Keratinocyte (primary cell): Measurements from ENCODE around the gene FKBP1B.

Experiments used
- CTCF ChIP-seq, 3 experiments: IDR thresholded peaks in 1 of 3; conservative IDR thresholded peaks in 1 of 3; optimal IDR thresholded peaks in 1 of 3; 2 replicates in 2 of 3; 3 replicates in 1 of 3; pipeline versions ENCODE3 to v1.5.1; 2011; ENCODE audit warnings: low read length in 3 of 3, mild to moderate bottlenecking in 3 of 3, moderate library complexity in 2 of 3, control low read depth in 1 of 3, inconsistent platforms in 1 of 3; ENCODE audit not compliant: insufficient read depth in 2 of 3; ENCODE audit errors: extremely low read depth in 1 of 3
- EZH2 ChIP-seq: IDR thresholded peaks from one replicate; pipeline ENCODE4 v1.6.1; 2012; ENCODE audit warnings: inconsistent platforms, mild to moderate bottlenecking, low read length, moderate library complexity

DNA sequence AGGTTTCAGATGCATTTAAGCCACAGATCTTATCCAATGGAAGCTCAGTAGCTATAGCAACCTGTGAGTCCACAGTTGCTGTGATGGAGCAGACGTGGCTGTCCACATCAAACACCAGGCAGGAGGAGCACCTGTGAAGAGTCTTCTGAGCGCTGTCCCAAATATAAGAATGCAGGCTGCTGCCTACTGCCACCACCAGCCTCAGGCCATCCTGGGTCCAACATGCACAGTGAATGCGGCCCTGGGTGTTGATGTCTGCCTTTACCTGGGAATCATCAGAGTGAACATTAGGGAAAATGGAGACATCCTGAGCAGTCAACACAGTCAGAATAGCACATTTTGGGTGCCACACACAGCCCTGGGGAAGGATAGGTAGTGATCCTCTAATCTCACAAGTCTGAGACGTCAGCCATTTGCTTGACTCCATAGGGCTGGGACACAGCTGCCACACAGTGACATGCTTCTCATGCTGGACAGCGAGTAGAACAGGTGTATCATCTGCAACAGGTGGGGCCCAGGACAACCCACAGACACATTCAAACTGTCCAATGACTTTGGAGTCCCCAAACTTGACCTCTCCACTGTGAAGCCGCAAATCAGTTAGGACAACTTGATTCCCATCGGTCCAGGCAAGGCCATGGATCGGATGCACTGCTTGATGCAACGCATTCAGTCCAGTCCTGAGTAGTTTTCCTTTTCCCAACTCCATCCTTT is 10.6 kb upstream of the FKBP1B start:
- TF ChIP-seq CTCF (optimal IDR thresholded peaks at IDR 0.05 in 1 of 3, IDR thresholded peaks at IDR 0.05 in 1 of 3, conservative IDR thresholded peaks at IDR 0.05 in 1 of 3; ENCODE audit: extremely low read depth in 1 of 3, insufficient read depth in 2 of 3, low read length in 3 of 3) (no peak), EZH2 (no peak)
